Stimulated activated CD4-positive, alpha-beta T cell treated with anti-CD3 and anti-CD28 coated beads, Interleukin-4, amount 100 ng/mL, for 1 hour (primary cell): ENCODE measurements around the gene C11orf71.

Source experiments
- DNase-seq: peaks from one replicate; pipeline ENCODE4 v3.0.0-alpha.2; 2020

The C11orf71 gene

GRCh38 chr11:114398303-114398920 lies 1.9 kb downstream of the C11orf71 start:
- DNase-seq, result no peak

DNA sequence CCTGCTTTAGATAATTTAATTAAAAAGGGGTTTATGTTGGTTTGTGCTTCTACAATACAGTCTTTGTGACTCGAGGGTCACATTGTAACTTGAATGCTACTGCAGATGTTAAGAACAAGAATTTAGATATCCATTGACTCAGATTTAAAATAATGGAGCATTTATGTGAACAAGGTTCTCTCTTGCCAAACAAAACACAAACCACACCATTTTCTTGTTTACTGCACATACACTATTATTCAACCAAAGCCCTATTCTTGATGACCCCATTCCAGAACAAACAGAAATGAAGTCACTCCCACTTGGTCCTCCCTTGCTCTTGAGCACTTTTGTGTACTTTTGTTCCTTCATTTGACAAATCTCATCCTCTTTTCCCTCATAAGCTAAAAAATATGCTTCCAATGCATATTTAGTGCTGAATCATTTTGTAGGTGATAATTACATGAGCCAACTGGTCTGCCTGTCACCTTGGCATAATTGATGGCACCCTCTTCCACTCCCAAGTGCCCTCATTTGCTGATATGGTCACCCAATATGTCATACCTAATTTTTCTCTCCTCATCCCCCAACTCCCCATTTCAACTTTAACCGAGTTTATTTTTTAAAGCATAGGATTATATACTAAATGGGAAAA lies 2.8 kb downstream of the C11orf71 start:
- DNase-seq, result no peak

DNA sequence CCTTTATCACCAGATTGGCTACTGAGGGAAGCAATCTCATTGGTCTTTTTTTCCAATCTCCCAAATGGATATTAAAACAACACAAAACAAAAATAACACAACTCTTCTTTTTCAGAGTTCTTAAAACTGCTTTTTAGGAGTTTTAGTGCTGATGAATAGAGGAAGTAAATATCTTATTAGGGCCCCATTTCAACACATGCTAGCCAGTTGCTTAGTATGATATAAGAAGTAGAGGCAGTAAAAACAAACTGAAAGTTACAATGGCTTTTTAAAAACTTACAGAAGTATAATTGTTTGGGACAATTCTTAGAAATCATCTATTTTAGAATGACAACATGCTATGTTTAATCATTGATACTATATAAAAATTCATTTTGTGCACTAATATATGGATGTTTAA lies 3.4 kb downstream of the C11orf71 start:
- no peak for DNase-seq

DNA sequence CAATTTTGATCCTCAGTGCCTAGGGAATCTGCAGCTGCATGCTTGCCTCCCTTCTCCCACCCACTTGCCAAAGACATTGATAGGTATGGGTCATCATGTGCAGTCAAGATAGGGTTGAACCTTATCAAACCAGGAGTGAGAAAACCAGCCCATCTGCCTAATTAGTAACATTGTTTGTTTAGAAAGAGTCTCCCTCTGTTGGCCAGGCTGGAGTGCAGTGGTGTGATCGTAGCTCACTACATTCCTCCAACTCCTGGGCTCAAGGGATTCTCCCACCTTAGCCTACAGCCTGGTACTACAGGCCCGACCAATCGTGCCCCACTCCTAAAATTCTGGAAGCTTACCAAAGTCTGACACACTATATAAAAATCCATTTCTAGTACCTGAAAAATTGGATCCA lies 4.6 kb downstream of the C11orf71 start:
- no peak for DNase-seq

DNA sequence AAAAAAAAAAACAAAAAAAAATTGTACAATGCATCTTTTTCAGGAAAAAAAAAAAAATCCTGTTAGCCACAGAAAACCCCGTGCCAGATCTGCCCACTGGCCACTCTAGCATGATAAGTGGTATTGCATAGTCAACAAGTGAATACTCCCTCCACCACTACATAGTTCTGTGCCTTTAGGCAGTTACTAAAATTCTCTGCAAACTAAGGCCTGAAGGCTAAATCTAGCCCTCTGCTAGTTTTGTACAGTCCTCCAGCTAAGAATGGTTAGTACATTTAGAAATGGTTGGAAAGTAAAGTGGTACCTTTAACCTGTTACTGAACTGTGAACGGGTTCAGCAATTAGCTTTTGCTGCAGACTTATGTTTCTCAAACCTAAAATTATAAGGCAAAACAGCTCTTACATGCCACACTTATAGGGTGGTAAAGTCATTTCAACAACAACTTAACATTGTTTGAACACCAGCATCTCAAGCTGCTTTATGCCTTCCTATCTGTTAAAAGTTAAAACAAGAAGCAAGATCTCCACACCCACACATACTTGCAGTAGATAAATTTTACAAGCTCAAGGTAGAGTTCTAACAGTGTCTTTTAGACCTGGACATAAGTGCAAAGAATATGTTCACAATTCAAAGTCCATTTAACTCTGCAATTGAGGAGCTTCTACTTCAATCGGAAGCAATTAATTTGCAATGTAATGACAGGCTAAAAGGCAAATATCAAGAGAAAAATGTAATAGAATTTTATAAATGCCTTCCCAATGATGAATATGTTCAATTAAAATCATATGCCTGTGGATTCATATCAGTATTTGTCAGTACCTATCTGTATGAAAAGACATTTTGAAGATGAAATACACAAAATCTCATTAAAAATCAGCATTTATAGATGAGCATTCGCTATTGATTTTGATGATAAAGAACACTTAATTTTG lies 7.3 kb downstream of the C11orf71 start:
- no peak for DNase-seq

- no peak for DNase-seq
Observed at GRCh38 chr11:114386545-114386944, 13.8 kb downstream of the C11orf71 start.

GRCh38 chr11:114386131-114386530 lies 14.2 kb downstream of the C11orf71 start:
- no peak for DNase-seq

GRCh38 chr11:114384487-114384886 lies 15.8 kb downstream of the C11orf71 start:
- DNase-seq, result no peak

DNA sequence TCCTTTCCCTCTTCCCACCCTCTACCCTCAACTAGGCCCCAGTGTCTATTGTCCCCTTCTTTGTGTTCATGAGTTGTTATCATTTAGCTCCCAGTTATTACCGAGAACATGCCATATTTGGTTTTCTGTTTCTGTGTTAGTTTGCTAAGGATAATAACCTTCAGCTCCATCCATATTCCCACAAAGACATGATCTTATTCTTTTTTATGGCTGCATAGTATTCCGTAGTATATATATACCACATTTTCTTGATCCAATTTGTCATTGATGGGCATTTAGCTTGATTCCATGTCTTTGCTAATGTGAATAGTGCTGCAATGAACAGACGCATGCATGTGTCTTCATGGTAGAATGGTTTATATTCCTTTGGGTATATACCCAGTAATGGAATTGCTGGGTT lies 17.8 kb downstream of the C11orf71 start:
- DNase-seq, result no peak

GRCh38 chr11:114379394-114380069 lies 20.8 kb downstream of the C11orf71 start:
- DNase-seq, result no peak

GRCh38 chr11:114377612-114378267 lies 22.6 kb downstream of the C11orf71 start:
- DNase-seq, result no peak

GRCh38 chr11:114375052-114375451 lies 25.3 kb downstream of the C11orf71 start:
- DNase-seq, result no peak

DNA sequence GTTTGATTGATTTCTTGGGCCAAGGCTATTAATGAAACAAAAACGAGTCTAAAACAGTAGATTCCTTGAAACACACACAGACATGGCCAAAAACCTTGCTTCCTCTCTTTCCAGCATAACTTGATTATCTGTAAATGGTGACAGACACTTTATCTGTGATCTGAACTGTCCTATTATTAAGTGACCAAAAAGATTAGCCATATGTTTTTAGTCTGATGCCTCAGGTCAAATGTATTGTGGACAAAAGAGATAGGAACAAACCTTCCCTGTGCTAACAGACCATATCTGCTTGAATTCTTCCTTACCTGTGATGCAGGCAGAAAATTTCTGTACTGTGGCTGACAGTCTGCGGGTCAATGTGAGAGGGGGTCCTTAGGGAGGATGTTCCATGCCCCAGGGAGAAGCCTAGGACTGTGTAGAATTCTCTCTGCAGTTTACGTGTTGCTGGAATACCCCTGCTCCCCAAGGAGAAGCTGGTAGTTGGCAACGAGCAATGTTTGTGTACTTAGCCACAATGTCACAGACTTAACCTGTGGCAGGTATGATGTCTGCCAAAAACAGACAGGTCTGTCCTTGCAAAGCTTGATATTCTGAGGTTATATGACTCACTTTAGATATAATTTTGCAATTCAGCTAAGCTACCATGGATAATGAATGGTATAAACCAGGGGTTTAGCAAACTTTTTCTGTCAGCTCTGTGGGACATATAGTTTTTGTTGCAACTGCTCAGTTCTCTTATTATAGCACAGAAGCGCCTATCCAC lies 31.2 kb downstream of the C11orf71 start:
- DNase-seq, result no peak

GRCh38 chr11:114367244-114367957 lies 32.9 kb downstream of the C11orf71 start:
- DNase-seq, result no peak

- no peak for DNase-seq
Observed at GRCh38 chr11:114366331-114367243, 33.7 kb downstream of the C11orf71 start.

- no peak for DNase-seq
Observed at GRCh38 chr11:114362958-114363357, 37.4 kb downstream of the C11orf71 start.

GRCh38 chr11:114362326-114362725 lies 38.0 kb downstream of the C11orf71 start:
- DNase-seq, result no peak

DNA sequence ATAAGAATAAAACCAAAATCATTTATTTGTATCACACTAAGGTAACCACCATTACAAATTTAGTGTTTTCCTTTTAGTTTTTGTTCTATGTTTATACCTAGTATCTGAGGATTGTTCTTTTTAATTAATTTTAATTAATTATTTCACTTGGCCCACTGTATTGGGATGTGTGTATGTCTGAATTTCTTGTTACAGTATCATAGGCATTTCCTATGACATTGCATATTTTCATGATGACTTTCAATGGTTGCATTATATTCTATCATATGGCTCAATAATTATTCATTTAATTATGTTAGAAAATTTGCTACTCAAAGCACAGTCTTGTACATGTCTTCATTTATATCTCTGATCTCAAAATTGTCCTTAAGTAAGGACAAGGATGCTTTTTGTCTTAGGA lies 41.0 kb downstream of the C11orf71 start:
- DNase-seq, result no peak

- DNase-seq, result no peak
Observed at GRCh38 chr11:114358716-114359115, 41.6 kb downstream of the C11orf71 start.

DNA sequence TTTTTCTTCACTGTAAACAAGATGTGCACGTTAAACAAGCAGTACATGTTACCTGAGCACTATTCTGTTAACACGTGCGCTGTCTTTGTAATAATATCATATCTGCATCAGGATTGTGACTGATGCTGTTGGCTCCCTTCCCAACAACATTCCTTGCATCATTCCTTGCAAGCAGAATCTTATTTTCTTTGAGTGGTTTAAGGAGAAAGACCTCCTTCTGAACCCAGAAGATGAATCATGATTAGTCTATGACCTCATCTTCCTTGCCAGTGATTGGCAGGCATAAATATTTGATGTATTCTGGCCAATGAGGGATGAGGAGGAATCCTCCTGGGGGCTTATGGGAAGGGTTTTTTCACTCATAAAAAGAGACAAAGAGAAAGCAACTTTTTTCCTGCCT lies 46.2 kb downstream of the C11orf71 start:
- no peak for DNase-seq
